Cerebellar cortex (tissue), 1 donor: ENCODE data around the gene SELENOI.
"Not testable (repeated sequence)": the region's sequence is repeated elsewhere in the genome, so short reads cannot be mapped to it uniquely, and the experiment has no call there.

Experiments
- DNase-seq: peaks from one replicate; pipeline ENCODE4 v3.0.0-alpha.2; 2015; ENCODE audit warnings: low spot score

Gene SELENOI, protein sequence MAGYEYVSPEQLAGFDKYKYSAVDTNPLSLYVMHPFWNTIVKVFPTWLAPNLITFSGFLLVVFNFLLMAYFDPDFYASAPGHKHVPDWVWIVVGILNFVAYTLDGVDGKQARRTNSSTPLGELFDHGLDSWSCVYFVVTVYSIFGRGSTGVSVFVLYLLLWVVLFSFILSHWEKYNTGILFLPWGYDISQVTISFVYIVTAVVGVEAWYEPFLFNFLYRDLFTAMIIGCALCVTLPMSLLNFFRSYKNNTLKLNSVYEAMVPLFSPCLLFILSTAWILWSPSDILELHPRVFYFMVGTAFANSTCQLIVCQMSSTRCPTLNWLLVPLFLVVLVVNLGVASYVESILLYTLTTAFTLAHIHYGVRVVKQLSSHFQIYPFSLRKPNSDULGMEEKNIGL

DNA sequence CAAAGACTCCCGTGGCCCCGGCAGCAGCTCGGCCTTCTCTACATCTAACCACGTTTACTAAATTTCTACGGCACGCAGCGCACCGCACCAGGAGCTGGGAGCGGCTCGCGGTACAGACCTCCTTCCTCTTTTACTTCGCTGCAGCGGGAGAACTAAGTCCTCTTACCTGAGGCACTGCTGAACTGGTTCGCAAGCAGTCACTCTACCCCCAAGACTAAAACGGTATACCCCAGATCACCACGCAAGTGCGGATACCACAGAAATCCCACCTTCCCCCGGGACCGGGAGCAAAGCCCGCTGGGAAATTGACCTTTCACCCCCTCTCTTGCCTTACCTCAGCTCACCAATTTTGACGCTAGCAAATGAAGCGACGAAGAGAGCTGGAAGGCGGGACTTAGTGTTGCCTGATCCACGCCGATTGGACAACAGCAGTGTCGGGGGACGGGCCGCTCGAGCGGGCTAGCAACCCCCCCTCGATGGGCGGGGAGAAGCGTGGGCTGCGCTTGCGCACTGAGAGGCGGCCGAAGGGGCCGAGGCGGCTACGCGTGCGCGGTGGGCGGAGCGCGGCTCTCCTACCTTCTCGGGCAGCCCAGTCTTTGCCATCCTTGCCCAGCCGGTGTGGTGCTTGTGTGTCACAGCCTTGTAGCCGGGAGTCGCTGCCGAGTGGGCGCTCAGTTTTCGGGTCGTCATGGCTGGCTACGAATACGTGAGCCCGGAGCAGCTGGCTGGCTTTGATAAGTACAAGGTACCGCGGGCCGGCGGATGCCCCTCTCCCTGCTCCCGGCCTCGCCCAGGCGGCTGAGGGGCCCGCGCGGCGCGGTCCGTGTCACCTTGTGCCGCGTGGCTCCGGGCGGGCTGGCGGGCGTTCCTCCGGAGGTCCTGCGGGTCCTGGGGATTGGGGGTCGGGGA lies at the start of gene SELENOI:
SELENOI (plus strand) TSS at position 599 of the 909 bp plus-strand sequence; CDS start at position 689, 90 bp downstream.
- DNase-seq: peak; percentile 100

GRCh38 chr2:26297061-26297460 lies 48.9 kb upstream of the SELENOI start:
- no peak for DNase-seq

GRCh38 chr2:26298286-26298637 lies 47.7 kb upstream of the SELENOI start:
- no peak for DNase-seq

DNA sequence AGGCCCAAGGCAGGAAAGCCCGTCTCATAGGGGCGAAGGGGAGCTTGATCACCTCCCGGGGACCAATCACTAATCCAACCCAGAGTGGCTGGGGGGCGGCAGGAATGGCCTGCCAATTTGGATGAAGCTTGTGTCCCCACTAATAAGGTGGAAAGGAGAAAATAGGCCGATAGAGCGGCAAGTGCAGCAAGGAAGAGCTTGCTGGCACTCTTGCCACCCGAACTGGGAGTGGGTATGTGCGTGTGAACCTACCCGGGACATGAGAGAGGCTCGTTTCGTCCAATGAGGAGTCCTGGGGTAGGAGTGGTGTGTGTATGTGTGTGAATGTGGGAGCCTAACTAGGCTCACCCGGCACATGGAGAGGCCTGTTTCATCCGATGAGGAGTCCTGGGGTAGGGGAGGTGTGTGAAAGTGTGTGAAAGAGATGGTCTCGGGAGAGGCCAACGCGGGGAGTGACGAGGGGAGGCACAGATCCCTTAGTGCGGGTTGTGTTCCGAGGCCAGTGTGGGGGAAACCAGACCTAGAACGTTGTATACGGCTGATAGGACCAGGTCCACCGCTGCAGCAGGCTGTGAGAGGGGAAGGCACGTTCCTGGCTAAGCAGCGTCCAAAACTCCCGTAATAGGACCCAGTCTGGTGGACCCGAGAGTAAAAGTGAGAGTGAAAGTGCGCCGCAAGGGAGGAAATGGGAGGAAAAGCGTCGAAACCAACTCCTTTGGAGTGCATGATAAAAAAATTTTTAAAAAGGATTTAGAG lies 47.1 kb upstream of the SELENOI start:
- DNase-seq: peak; percentile 55

GRCh38 chr2:26299471-26300101 lies 46.4 kb upstream of the SELENOI start:
- DNase-seq: peak; percentile 74

DNA sequence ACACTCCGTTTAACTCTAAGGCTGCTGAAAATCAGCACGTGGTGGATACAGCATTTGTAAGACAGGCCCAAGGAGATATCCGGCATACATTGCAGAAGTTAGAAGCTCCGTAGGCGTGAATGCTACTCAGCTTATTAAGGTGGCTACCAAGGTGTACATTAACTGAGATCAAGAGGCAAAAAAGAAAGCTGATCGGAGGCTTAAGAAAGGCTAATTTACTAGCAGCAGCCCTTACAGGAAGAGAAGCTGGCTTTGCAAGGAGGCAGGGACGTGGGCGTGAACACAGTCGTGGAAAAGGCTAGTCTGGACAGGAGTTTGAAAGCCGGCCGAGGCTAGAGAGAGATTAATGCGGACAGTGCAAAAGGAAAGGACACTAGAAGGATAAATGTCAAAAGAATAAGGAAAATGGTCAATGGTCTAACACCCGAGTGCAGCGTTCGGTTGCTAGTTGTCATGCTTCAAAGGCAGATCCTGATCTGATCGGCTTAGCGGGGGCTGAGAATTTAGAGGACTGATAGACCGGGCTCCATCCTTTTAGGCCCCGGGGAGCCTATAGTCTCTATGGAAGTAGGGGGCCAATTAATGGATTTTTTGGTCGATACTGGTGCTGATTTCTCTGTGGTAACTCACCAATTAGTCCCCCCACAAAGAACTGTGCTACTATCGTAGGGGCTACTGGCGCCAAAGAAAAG lies 45.6 kb upstream of the SELENOI start:
- no peak for DNase-seq

- DNase-seq: no peak
Measured at GRCh38 chr2:26302846-26303245, 43.1 kb upstream of the SELENOI start.

DNA sequence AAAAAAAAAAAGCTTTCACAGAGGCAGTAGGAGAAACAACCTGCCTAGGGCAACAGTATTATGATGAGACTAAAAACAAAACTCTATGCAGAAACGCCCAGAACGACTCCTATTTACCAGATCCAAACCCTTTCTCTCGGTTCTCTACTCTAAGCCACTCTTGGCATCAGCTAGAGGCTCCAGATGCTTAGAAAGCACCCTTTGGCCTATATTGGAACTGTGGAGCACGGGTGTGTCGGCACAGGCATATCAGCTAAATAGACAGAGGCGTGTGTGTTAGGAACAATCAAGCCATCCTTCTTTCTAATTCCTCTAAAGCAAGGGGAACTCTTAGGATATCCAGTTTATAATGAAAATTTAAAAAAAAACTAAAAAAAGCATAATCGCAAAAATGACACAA lies 40.8 kb upstream of the SELENOI start:
- DNase-seq: not testable (repeated sequence)

DNA sequence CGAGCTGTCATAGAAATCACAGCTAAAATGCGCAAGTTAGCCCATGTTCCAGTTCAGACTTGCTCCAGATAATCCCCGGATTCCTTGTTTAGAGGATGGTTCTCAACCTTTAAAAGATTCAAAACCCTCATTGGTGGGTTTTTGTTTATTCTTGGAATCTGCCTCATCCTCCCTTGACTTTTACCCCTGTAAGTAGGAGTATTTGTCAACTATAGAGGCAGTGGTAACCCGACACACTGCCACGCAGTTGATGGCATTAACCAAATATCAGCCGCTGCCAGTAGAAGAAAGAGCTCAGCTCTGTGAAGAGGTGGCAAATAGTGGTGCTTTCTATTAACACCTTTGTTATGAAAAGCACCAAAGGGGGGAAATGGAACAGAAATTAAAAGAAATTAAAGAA lies 40.4 kb upstream of the SELENOI start:
- no peak for DNase-seq

DNA sequence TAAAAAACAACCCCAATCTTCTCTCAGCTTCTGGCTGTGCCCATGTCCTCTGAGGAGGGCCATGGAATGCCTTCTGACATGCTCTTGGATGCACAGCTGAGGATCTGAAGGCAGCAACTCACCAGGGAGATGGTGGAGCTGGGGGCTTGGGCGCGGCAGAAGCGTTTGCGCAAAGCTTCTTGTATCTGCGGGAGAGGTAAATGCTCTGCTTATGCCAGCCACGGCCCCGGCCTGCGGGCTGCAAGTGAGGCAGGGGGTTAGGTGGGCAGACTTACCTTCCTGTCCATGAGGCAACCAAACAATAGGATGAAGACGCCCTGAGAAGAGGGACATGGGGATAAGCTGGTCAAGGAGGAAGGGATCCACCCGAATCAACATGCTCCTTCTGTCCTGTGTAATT lies 36.0 kb upstream of the SELENOI start:
- DNase-seq: no peak

DNA sequence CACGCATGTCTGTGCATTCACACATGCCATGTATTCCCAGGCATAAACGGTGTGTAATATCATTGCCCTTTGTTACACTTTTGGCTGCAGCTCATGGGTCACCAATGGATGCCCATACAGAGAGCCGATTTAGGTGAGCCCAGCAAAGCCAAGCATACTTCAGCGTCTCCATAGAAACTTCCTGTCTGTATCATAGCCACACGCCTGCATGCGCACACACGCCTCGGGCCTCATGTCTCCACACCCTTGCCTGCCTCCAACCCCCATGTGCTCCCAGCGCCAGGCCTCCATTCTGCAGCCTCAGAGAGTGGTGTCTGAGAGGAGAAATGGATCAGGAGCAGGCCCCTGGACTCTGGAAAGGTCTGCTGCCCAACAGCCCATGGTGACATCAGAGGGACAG lies 33.5 kb upstream of the SELENOI start:
- DNase-seq: no peak

GRCh38 chr2:26313446-26313845 lies 32.5 kb upstream of the SELENOI start:
- DNase-seq: no peak

DNA sequence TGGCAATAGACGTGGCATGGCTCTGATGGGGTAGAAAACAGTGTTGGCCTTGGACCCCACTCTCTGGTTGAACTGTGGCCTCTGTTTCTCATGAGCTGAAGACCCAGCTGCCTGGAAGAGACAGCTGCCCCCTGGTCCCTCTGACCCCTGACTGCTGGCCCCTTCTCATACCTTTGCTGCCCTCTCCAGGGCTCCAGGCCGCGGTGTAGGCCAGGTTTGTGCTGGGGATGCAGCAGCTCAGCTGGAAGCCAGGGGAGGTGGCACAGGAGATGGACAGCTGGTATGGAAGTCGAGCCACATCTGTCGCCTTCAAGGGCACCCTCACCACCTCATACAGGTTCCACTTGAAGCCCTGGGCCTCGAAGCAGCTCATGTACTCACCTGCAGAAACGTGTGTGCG lies 31.7 kb upstream of the SELENOI start:
- DNase-seq: no peak

DNA sequence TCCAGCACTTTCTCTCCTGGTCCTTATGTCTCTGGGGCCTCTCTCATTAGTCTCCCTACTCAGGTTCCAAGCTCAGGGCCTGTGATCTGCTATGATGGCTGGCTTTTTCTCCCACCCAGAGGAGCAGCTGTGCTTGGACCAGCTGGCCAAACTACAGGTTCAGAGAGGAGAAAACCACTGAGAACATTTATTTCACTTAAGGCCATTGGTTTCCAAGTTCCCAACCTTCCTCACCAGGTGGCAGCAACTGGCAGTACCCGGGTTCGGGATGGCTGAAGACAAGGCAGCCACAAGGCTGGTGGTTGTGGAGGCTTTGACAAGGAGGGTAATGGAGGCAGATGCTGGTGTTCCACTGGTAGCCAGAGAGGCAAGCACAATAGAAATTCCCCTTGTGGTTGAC lies 29.9 kb upstream of the SELENOI start:
- no peak for DNase-seq

- DNase-seq: no peak
Measured at GRCh38 chr2:26316845-26317244, 29.1 kb upstream of the SELENOI start.

GRCh38 chr2:26317377-26318105 lies 28.4 kb upstream of the SELENOI start:
- DNase-seq: peak; percentile 89

DNA sequence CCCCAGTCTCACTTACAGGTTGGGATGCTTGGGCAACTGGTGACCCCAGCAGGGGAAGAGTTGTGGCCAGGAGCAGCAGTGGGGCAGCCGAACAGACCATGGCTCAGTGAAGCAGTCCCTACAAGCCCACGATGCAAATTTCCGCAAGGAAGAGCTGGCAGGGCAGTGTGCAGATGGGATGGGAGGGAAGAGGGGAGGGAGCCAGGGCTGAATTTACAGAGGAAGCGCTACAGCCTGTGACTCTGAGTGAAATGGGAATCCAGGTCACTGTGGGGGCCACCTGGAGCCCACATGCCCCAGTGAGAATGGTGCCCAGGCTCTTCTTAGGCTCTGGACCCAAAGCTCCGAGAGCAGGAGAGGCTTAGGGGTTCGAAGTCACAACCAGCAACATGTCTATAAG lies 27.0 kb upstream of the SELENOI start:
- DNase-seq: peak; percentile 94

- DNase-seq: not testable (repeated sequence)
Measured at GRCh38 chr2:26324479-26324878, 21.5 kb upstream of the SELENOI start.

GRCh38 chr2:26324903-26325302 lies 21.0 kb upstream of the SELENOI start:
- no peak for DNase-seq

GRCh38 chr2:26325851-26326250 lies 20.1 kb upstream of the SELENOI start:
- no peak for DNase-seq

DNA sequence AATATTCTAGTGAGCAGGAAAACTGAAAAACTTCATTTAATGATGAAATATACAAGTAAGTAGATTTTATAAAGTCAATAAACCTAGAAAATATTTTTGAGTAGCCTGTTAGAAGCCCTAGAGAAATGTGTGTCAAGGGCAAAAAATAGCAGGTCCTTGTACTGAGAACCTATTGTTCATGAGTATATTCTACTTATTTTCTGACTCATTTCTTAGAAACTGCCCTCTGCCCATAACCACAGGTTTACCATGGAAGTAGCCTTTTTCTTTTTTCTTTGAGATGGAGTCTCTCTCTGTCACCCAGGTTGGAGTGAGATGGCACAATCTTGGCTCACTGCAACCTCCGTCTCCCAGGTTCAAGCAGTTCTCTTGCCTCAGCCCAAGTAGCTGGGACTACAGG lies 19.4 kb upstream of the SELENOI start:
- no peak for DNase-seq
